Pancreas (tissue), 10 donors: Measurements from ENCODE around the gene TMEM50B. TPM values are rescaled to one million over a fixed set of nuclear protein-coding genes. Genes with fewer than 3 reads are reported as not detected.

Experiments used
- ATAC-seq, 4 donors: fragments of 200-7000 bp; cut with Tn5 transposase; one replicate each; pipeline versions ENCODE4 v1.8.0 to v1.9.1; 2020; ENCODE audit warnings: mild to moderate bottlenecking in 4 of 4, moderate library complexity in 4 of 4
- DNase-seq, 6 donors: peaks; one replicate each; pipeline ENCODE4 v3.0.0-alpha.2; 2020
- FAIRE-seq: peaks from 2 replicates; lab custom pipeline; 2012; peaks lifted over from hg19 to GRCh38; lab: Jason Lieb, UNC
- H3K27ac ChIP-seq, 4 donors: fragments of 200-600 bp; sonication (generic); 1 replicate in 3 of 4; 2 replicates in 1 of 4; pipeline versions ENCODE4 v1.5.0 to v1.8.0; 2020
- H3K27me3 ChIP-seq, 4 donors: fragments of 200-600 bp; one replicate each; pipeline ENCODE4 v1.8.0; 2021
- H3K36me3 ChIP-seq, 3 donors: fragments of 200-600 bp; sonication (generic) in 1 of 3; one replicate each; pipeline versions ENCODE4 v1.5.0 to v1.8.0; 2020 to 2021
- H3K4me1 ChIP-seq, 3 donors: fragments of 200-600 bp; one replicate each; pipeline ENCODE4 v1.8.0; 2021
- H3K4me3 ChIP-seq, 4 donors: fragments of 200-600 bp; sonication (generic) in 2 of 4; one replicate each; pipeline versions ENCODE4 v1.5.0 to v1.8.0; 2020 to 2021
- H3K9me3 ChIP-seq, 4 donors: fragments of 200-600 bp; one replicate each; pipeline ENCODE4 v1.8.0; 2021
- WGBS, 2 donors: extraction: QIAGEN DNeasy Blood & Tissue Kit; methylation state at CpG; one replicate each; pipeline ENCODE4 v1.1.7; 2013; 5-methylcytosine and 5-hydroxymethylcytosine counted together
- intact Hi-C, 3 donors: fragments of 100-400 bp; cut with DNase I; formaldehyde crosslinking; loops; one replicate each; pipeline versions ENCODE4 v1.11.1 to v1.14.2; 2022
- polyA plus RNA-seq, 2 donors: library from polyadenylated mRNA; stranded (reverse); fragments of 200-250 nt; gene quantifications; one replicate each; pipeline ENCODE4 v1.2.3, GENCODE V29; 2013
- total RNA-seq, 6 donors: library from RNA; stranded (reverse); fragmentation: NEBNext Ultra II Directional in 4 of 6; extraction: Animal tissue kit (Norgen Biotek cat#: 25700) in 4 of 6; gene quantifications; one replicate each; pipeline versions ENCODE4 v1.2.1 to v1.2.4, GENCODE V29; 2021 to 2023
- TF ChIP-seq, protein P1 (sequence below), 4 donors: fragments of 200-600 bp; sonication (generic) in 3 of 4; IDR thresholded peaks; one replicate each; pipeline versions ENCODE4 v1.5.0 to v1.8.0; 2021; ENCODE audit warnings: antibody characterized with exemption in 4 of 4
- donor health status: healthy with polysubstance abuse.
- donor health status: DM: no; HTN: no; CAD: no; lungs with moderate emphysema.
- donor health status: DM: no; HTN: no; CAD: no.
- donor health status: control.
- donor health status: control.
- donor health status: Bipolar disorder and iron deficiency.
- donor health status: DM: yes; HTN: yes; CAD: no.
- donor health status: DM: no; HTN: no; CAD: no.
- donor health status: DM: no; HTN: no; CAD: no.
- donor health status: DM: yes; HTN: yes; CAD: no.

Gene TMEM50B
- total and polyA plus RNA-seq, 8 donors, result 11.5 to 96.1 (median 19.4) TPM

DNA sequence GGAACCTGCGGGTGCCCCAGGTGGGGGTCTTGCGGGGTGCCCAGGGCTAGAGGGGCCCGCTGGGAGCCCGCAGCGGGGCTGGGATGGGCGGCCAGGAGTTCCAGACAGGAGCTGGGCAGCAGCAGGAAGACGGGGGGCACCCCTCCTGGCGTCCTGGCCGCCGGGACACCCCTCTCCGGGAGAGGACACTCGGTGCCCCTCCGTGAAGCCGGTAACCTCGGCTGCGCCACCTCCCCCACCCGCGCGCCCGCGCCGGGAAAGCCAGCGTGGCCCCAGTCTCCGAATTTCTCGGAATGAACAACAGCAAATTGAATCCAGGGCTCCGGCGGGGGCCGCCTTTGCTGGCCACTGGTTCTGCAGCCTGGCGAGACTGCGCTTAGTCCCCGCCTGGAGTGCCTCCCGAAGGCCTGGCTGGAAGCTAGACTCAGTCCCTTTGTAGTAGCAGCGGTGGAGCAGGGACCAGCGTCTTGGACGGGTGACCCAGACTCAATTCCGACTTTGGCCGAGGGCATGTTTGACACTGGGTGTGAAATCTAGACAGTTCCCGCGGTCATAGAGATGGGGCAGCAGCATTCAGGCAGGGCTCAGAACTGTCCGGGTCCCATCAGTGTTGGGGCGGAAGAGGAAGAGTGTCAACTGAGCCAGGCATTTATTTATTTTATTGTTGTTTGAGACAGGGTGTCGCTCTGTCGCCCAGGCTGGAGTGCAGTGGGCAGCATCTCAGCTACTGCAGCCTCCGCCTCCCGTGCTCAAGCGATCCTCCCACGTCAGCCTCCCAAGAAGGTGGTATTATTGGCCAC, 75.8 kb downstream of the TMEM50B start:
- WGBS, 2 donors, result 2 to 3% methylated on average over 39 to 47 of the region's 47 CpGs
- H3K27me3 ChIP-seq, result no peaks in the 10 kb centered on the region
- peaks cover 0 to 23% (median 5%) of the 10 kb centered on the region in 3 donors for H3K4me1 ChIP-seq
- FAIRE-seq (no peak), ATAC-seq (peak; percentile 60 to 74 (median 64)), DNase-seq (peak; percentile 45 to 83 (median 56))
- no peaks in the 10 kb centered on the region for H3K36me3 ChIP-seq
- intact Hi-C loops, result no loop called here
- H3K27ac ChIP-seq, result peak overlapping the region; percentile 75 to 95 (median 89)
- TF ChIP-seq, protein P1, sequence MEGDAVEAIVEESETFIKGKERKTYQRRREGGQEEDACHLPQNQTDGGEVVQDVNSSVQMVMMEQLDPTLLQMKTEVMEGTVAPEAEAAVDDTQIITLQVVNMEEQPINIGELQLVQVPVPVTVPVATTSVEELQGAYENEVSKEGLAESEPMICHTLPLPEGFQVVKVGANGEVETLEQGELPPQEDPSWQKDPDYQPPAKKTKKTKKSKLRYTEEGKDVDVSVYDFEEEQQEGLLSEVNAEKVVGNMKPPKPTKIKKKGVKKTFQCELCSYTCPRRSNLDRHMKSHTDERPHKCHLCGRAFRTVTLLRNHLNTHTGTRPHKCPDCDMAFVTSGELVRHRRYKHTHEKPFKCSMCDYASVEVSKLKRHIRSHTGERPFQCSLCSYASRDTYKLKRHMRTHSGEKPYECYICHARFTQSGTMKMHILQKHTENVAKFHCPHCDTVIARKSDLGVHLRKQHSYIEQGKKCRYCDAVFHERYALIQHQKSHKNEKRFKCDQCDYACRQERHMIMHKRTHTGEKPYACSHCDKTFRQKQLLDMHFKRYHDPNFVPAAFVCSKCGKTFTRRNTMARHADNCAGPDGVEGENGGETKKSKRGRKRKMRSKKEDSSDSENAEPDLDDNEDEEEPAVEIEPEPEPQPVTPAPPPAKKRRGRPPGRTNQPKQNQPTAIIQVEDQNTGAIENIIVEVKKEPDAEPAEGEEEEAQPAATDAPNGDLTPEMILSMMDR (IDR thresholded peaks at IDR 0.05), result no peak
- no peaks in the 10 kb centered on the region for H3K9me3 ChIP-seq
- peak overlapping the region; percentile 45 to 92 (median 82) for H3K4me3 ChIP-seq

DNA sequence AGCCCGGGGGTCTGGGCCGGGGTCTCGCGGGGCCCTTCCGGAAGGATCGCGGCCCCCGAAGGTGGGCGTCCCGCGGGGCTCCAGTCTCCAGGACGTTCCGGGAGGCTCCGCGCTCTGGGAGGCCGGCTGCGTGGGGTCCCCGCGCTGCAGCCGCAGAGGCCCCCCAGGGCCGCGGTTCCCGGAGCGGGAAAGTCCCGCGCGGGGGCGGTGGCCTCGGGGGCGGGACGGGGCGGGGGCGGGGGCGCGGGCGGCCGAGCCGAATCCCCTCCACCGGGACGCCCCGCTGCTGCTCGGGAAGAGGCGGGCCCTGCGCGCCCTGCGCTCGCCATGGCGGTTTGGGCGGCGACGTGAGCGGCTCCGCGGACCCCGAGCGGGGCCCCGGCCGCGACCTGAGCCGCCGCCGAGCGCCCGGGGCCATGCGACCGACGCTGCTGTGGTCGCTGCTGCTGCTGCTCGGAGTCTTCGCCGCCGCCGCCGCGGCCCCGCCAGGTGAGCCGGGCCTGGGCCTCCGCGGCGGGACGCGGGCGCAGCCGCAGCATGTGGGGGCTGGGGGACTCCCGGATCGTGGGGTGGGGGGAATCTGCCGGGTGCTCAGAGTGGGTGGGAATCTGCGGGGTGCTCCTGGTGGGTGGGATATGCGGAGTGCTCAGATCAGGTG, 76.5 kb downstream of the TMEM50B start, which contains the start of gene IFNGR2:
Gene IFNGR2 (plus strand): TSS at position 286 of the 658 bp plus-strand sequence. CDS start 131 bp downstream, at position 417.
- DNase-seq (peak; percentile 33 to 83 (median 53)), FAIRE-seq (no peak), ATAC-seq (peak; percentile 46 to 71 (median 58))
- H3K4me3 ChIP-seq, result peak within 1 kb of the TSS; percentile 45 to 92 (median 82)
- no peaks in the 10 kb centered on the region for H3K27me3 ChIP-seq
- no peaks in the 10 kb centered on the region for H3K36me3 ChIP-seq
- H3K4me1 ChIP-seq, result peaks cover 0 to 23% (median 5%) of the 10 kb centered on the region in 3 donors
- peak within 1 kb of the TSS; percentile 75 to 95 (median 89) for H3K27ac ChIP-seq
- intact Hi-C loops, result no loop called here
- no peaks in the 10 kb centered on the region for H3K9me3 ChIP-seq
- TF ChIP-seq, protein P1 (IDR thresholded peaks at IDR 0.05), result no peak
- WGBS, 2 donors, result 0 to 1% methylated on average over 41 to 89 of the region's 89 CpGs

DNA sequence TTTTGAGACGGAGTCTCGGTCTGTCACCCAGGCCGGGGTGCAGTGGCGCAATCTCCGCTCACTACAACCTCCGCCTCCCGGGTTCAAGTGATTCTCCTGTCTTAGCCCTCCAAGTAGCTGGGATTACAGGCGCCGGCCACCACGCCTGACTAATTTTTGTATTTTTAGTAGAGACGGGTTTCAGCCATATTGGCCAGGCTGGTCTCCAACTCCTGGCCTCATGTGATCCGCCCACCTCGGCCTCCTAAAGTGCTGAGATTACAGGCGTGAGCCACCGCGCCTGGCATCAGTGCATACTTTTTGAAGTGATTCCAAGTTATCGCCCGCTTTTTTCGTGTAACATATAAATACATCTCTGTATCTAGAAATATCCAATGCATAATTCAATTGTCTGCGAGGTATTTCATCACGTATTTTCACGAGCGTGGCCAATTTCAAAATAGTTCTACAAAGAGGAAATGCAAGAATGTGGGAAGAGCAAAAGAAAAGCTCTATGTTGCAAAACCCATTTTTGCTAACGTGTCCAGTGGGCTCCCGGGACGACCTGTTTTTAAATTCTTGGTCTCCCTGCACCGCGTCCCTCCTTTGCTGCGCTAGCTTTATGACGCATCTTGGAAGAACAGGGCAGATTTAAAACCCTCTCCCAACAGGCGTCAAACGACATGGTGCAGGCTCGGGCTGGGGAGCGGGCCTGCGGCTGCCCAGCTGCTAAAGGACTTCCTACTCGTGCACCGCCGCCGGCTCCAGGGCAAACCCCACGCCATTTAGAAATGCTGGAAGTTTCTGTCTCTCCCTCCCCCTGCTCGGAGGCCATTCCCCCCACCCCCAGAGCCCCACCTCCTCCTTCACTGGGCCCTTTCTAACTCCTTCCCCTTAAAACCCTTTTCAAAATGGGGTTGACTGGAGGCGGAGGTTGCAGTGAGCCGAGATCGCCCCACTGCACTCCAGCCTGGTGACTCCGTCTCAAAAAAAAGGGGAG, 77.5 kb downstream of the TMEM50B start:
- FAIRE-seq, result no peak
- no peaks in the 10 kb centered on the region for H3K9me3 ChIP-seq
- peak in 4 of 6 donors; percentile 19 to 61 (median 46) for DNase-seq
- no peaks in the 10 kb centered on the region for H3K36me3 ChIP-seq
- peak overlapping the region in 3 of 4 donors; percentile 81 to 92 (median 84) for H3K4me3 ChIP-seq
- peak; percentile 8 to 43 (median 34) for ATAC-seq
- H3K27ac ChIP-seq, result peak overlapping the region; percentile 57 to 95 (median 89)
- H3K27me3 ChIP-seq, result no peaks in the 10 kb centered on the region
- TF ChIP-seq, protein P1 (IDR thresholded peaks at IDR 0.05), result no peak
- intact Hi-C loops, result no loop called here
- 70 to 74% methylated on average over 44 to 45 of the region's 45 CpGs for WGBS, 2 donors
- peaks cover 0 to 23% (median 5%) of the 10 kb centered on the region in 3 donors for H3K4me1 ChIP-seq

DNA sequence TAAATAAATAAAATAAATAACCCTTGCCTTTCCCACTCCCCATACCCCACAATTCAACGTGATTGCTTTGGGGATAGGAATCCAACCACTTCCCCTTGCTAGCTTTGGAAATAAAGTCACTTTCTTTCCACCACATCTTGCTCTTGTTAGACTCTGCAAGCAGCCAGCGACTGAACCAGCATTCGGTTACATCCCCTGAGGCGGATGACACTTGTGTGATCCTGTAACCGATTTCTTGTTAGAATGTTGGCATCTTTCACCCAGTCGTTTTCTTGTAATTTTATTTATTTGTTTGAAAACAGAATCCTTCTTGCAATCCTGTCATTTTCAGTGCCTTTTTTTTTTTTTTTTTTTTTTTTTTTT, 78.2 kb downstream of the TMEM50B start:
- FAIRE-seq (no peak), ATAC-seq (no peak), DNase-seq (no peak)
- 87 to 95% methylated on average over 6 of the region's 6 CpGs for WGBS, 2 donors
- Histone ChIP-seq H3K27ac (peak overlapping the region in 2 of 4 donors; percentile 91 to 95), H3K4me1 (peaks cover 0 to 17% (median 5%) of the 10 kb centered on the region in 3 donors), H3K4me3 (no peak overlapping the region), H3K27me3 (no peaks in the 10 kb centered on the region), H3K36me3 (no peaks in the 10 kb centered on the region), H3K9me3 (no peaks in the 10 kb centered on the region)
- TF ChIP-seq, protein P1 (IDR thresholded peaks at IDR 0.05), result no peak
- intact Hi-C loops, result no loop called here

Other genes starting within 250 kb of the TMEM50B start
- gene IL10RB, start 213.6 kb downstream of the TMEM50B start, total RNA-seq, result 10 to 100 TPM; 11.9 to 25.1 (median 14.8) TPM
- 10 to 100 TPM; 12.2 to 14.8 TPM for gene IL10RB, start 213.6 kb downstream of the TMEM50B start, polyA plus RNA-seq
- gene IFNAR1, start 155.0 kb downstream of the TMEM50B start, total RNA-seq, result 10 to 100 TPM; 21.4 to 48.5 (median 27.6) TPM
- 1 to 10 TPM; 7.5 to 9.6 TPM for gene IFNAR1, start 155.0 kb downstream of the TMEM50B start, polyA plus RNA-seq
- gene IFNGR2, start 76.6 kb downstream of the TMEM50B start, total RNA-seq, result 10 to 100 TPM; 10.1 to 56.5 (median 15.2) TPM
- gene IFNGR2, start 76.6 kb downstream of the TMEM50B start, polyA plus RNA-seq, result 10 to 100 TPM; 23.6 to 31.4 TPM
- 1 to 10 TPM in 4 of 6 donors, under 1 TPM in 2; 0.73 to 2.0 (median 1.2) TPM for gene DNAJC28, start 11.7 kb upstream of the TMEM50B start, total RNA-seq
- 1 to 10 TPM; 1.1 to 1.6 TPM for gene DNAJC28, start 11.7 kb upstream of the TMEM50B start, polyA plus RNA-seq
- gene GART, start 62.1 kb upstream of the TMEM50B start, total RNA-seq, result 10 to 100 TPM; 20.6 to 37.9 (median 34.4) TPM
- gene GART, start 62.1 kb upstream of the TMEM50B start, polyA plus RNA-seq, result 10 to 100 TPM; 10.3 to 17.8 TPM
- 100 to 1,000 TPM in 3 of 6 donors, 10 to 100 TPM in 3; 82.5 to 154 (median 102) TPM for gene SON, start 63.1 kb upstream of the TMEM50B start, total RNA-seq
- gene SON, start 63.1 kb upstream of the TMEM50B start, polyA plus RNA-seq, result 100 to 1,000 TPM in 1 of 2 donors, 10 to 100 TPM in 1; 86.7 to 205 TPM
- gene DONSON, start 108.7 kb upstream of the TMEM50B start, total RNA-seq, result 1 to 10 TPM; 2.4 to 5.3 (median 3.0) TPM
- 10 to 100 TPM in 1 of 2 donors, 1 to 10 TPM in 1; 6.7 to 11.1 TPM for gene DONSON, start 108.7 kb upstream of the TMEM50B start, polyA plus RNA-seq
- 10 to 100 TPM in 5 of 6 donors, 1 to 10 TPM in 1; 8.5 to 18.0 (median 13.9) TPM for gene CRYZL1, start 161.8 kb upstream of the TMEM50B start, total RNA-seq
- 10 to 100 TPM; 12.2 to 23.0 TPM for gene CRYZL1, start 161.8 kb upstream of the TMEM50B start, polyA plus RNA-seq
- 10 to 100 TPM in 2 of 6 donors, 1 to 10 TPM in 4; 3.5 to 19.4 (median 7.5) TPM for gene ITSN1, start 162.5 kb upstream of the TMEM50B start, total RNA-seq
- 1 to 10 TPM; 4.1 to 6.5 TPM for gene ITSN1, start 162.5 kb upstream of the TMEM50B start, polyA plus RNA-seq